SK-N-SH (cell line): ENCODE results near the gene BRD4.

Source experiments
- FOXJ3 ChIP-seq: sonication (generic); formaldehyde crosslinking; IDR thresholded peaks from 2 replicates; pipeline ENCODE4 v1.5.1; 2020; ENCODE audit warnings: mild to moderate bottlenecking, missing genetic modification reagents
- MXI1 ChIP-seq: IDR thresholded peaks from 2 replicates; pipeline ENCODE4 v1.6.1; 2012; ENCODE audit warnings: mild to moderate bottlenecking, low read depth, low read length, improper control_type of control experiment
- NRF1 ChIP-seq: IDR thresholded peaks from 2 replicates; pipeline ENCODE4 v1.6.1; 2012; ENCODE audit warnings: low read depth, mild to moderate bottlenecking, low read length
- SIN3A ChIP-seq: IDR thresholded peaks from 2 replicates; pipeline ENCODE4 v1.6.1; 2012; ENCODE audit warnings: low read depth, mild to moderate bottlenecking, low read length, moderate library complexity, borderline replicate concordance
- SMC3 ChIP-seq: IDR thresholded peaks from 2 replicates; pipeline ENCODE4 v1.6.1; 2012; ENCODE audit warnings: low read depth, low read length, improper control_type of control experiment
- TAF1 ChIP-seq: IDR thresholded peaks from 2 replicates; pipeline ENCODE4 v1.6.1; 2012; ENCODE audit warnings: low read depth, mild to moderate bottlenecking, low read length, moderate library complexity, borderline replicate concordance
- TEAD4 ChIP-seq: IDR thresholded peaks from 2 replicates; pipeline ENCODE4 v1.4.0; 2012; ENCODE audit warnings: mild to moderate bottlenecking, borderline replicate concordance; ENCODE audit not compliant: insufficient read depth
- YY1 ChIP-seq: IDR thresholded peaks from 2 replicates; pipeline ENCODE4 v1.4.0; 2012; ENCODE audit warnings: low read depth, mild to moderate bottlenecking
- TF ChIP-seq, protein P1 (sequence below): fragments of 200-600 bp; sonication (generic); IDR thresholded peaks from 2 replicates; pipeline ENCODE4 v1.6.1; 2017; ENCODE audit warnings: antibody characterized with exemption, mild to moderate bottlenecking, moderate library complexity
- TF ChIP-seq, protein P2 (sequence below): IDR thresholded peaks from 2 replicates; pipeline ENCODE4 v1.4.0; 2012; ENCODE audit warnings: low read depth

DNA sequence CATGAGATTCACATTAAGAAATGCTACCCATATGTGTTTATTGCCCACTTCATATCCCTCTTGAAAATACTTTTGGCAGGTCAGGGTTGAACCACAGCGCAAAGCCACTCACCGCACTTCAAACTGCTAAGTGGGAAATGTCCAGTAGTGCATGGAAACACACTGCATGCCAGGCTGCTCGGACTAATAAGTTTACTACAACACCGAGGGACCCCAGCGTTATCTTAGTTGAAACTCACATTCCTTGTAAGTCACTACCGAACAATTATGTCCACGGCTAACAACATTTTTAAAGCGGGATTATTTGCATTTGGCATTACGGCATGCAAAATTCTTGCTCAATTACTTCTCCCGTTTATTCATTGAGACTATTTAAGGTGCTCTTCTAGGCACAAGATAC, 4.0 kb downstream of the BRD4 start:
- TF ChIP-seq, protein P1, sequence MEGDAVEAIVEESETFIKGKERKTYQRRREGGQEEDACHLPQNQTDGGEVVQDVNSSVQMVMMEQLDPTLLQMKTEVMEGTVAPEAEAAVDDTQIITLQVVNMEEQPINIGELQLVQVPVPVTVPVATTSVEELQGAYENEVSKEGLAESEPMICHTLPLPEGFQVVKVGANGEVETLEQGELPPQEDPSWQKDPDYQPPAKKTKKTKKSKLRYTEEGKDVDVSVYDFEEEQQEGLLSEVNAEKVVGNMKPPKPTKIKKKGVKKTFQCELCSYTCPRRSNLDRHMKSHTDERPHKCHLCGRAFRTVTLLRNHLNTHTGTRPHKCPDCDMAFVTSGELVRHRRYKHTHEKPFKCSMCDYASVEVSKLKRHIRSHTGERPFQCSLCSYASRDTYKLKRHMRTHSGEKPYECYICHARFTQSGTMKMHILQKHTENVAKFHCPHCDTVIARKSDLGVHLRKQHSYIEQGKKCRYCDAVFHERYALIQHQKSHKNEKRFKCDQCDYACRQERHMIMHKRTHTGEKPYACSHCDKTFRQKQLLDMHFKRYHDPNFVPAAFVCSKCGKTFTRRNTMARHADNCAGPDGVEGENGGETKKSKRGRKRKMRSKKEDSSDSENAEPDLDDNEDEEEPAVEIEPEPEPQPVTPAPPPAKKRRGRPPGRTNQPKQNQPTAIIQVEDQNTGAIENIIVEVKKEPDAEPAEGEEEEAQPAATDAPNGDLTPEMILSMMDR, result no peak
- TF ChIP-seq SIN3A, result no peak
- TF ChIP-seq NRF1, result no peak
- no peak for TF ChIP-seq TEAD4
- TF ChIP-seq TAF1, result no peak
- TF ChIP-seq SMC3, result no peak
- no peak for TF ChIP-seq FOXJ3 (CRISPR knock-in tag)
- no peak for TF ChIP-seq MXI1
- TF ChIP-seq, protein P2, sequence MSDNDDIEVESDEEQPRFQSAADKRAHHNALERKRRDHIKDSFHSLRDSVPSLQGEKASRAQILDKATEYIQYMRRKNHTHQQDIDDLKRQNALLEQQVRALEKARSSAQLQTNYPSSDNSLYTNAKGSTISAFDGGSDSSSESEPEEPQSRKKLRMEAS, result no peak
- TF ChIP-seq YY1, result no peak
